ENCODE results near the gene PDXK. TPM values are rescaled to one million over a fixed set of nuclear protein-coding genes. Genes with fewer than 3 reads are reported as not detected.

Gene PDXK
- polyA plus RNA-seq, 1 donor from 2014 or later: 22.8 TPM

- H4K20me1 ChIP-seq (ENCODE audit: insufficient read depth): no peaks in the 10 kb centered on the region
- no peaks in the 10 kb centered on the region for H3K36me3 ChIP-seq (ENCODE audit: insufficient read depth, low read length)
- no peak overlapping the region for H2AFZ ChIP-seq (ENCODE audit: low read depth, low read length)
- no peak overlapping the region for H3K27ac ChIP-seq (ENCODE audit: low read length)
- H3K9me3 ChIP-seq (ENCODE audit: low read length): no peaks in the 10 kb centered on the region
- H3F3A ChIP-seq (ENCODE audit: insufficient read depth, low read length, poor library complexity, severe bottlenecking): no peaks in the 10 kb centered on the region
- no peak overlapping the region for H3K4me3 ChIP-seq (ENCODE audit: low read length)
- H3K9me2 ChIP-seq (ENCODE audit: insufficient read depth, low read length): no peaks in the 10 kb centered on the region
- no peak overlapping the region for H3K9ac ChIP-seq (ENCODE audit: low read length)
- no peaks in the 10 kb centered on the region for H3K27me3 ChIP-seq (ENCODE audit: insufficient read depth, low read depth, low read length)
- no peaks in the 10 kb centered on the region for H3K79me2 ChIP-seq (replicated peaks; ENCODE audit: insufficient read depth, low read length)
- H3K4me2 ChIP-seq (ENCODE audit: low read length): no peak overlapping the region
- TF ChIP-seq REST (IDR thresholded peaks at IDR 0.05; ENCODE audit: borderline replicate concordance) (no peak), EP300 (conservative IDR thresholded peaks at IDR 0.05; ENCODE audit: poor library complexity, severe bottlenecking) (no peak), MXI1 (conservative IDR thresholded peaks at IDR 0.05; ENCODE audit: poor library complexity, severe bottlenecking) (no peak), RAD21 (conservative IDR thresholded peaks at IDR 0.05) (no peak), SMC3 (conservative IDR thresholded peaks at IDR 0.05; ENCODE audit: poor library complexity) (no peak), POLR2AphosphoS5 (IDR thresholded peaks at IDR 0.05) (no peak), EZH2 (IDR thresholded peaks at IDR 0.05; ENCODE audit: borderline replicate concordance, insufficient read depth, low read length, poor library complexity, severe bottlenecking) (no peak), CTCF (IDR thresholded peaks at IDR 0.05; ENCODE audit: poor library complexity, severe bottlenecking) (no peak), TAF1 (IDR thresholded peaks at IDR 0.05; ENCODE audit: low read depth) (no peak)
Measured at GRCh38 chr21:43809346-43809799, 90.4 kb downstream of the PDXK start.

- Histone ChIP-seq H3K9ac (ENCODE audit: low read length) (no peak overlapping the region), H2AFZ (ENCODE audit: low read depth, low read length) (no peak overlapping the region), H3K9me2 (ENCODE audit: insufficient read depth, low read length) (no peaks in the 10 kb centered on the region), H3K36me3 (ENCODE audit: insufficient read depth, low read length) (no peaks in the 10 kb centered on the region), H3K4me3 (ENCODE audit: low read length) (no peak overlapping the region), H3F3A (ENCODE audit: insufficient read depth, low read length, poor library complexity, severe bottlenecking) (no peaks in the 10 kb centered on the region), H4K20me1 (ENCODE audit: insufficient read depth) (no peaks in the 10 kb centered on the region), H3K4me2 (ENCODE audit: low read length) (no peak overlapping the region), H3K27me3 (ENCODE audit: insufficient read depth, low read depth, low read length) (no peaks in the 10 kb centered on the region), H3K27ac (ENCODE audit: low read length) (no peak overlapping the region), H3K9me3 (ENCODE audit: low read length) (no peaks in the 10 kb centered on the region), H3K79me2 (replicated peaks; ENCODE audit: insufficient read depth, low read length) (no peaks in the 10 kb centered on the region)
- TF ChIP-seq MXI1 (conservative IDR thresholded peaks at IDR 0.05; ENCODE audit: poor library complexity, severe bottlenecking) (no peak), CTCF (IDR thresholded peaks at IDR 0.05; ENCODE audit: poor library complexity, severe bottlenecking) (no peak), POLR2AphosphoS5 (IDR thresholded peaks at IDR 0.05) (no peak), TAF1 (IDR thresholded peaks at IDR 0.05; ENCODE audit: low read depth) (no peak), REST (IDR thresholded peaks at IDR 0.05; ENCODE audit: borderline replicate concordance) (no peak), EZH2 (IDR thresholded peaks at IDR 0.05; ENCODE audit: borderline replicate concordance, insufficient read depth, low read length, poor library complexity, severe bottlenecking) (no peak), EP300 (conservative IDR thresholded peaks at IDR 0.05; ENCODE audit: poor library complexity, severe bottlenecking) (no peak), RAD21 (conservative IDR thresholded peaks at IDR 0.05) (no peak), SMC3 (conservative IDR thresholded peaks at IDR 0.05; ENCODE audit: poor library complexity) (no peak)
Measured at GRCh38 chr21:43809853-43810504, 91.0 kb downstream of the PDXK start.
